IPS DF 4.7 (cell line): ENCODE results near the gene SYNE2.
A peak's percentile ranks its signal among the peaks of the same experiment; 100 is the strongest.
"Not testable (repeated sequence)": the region's sequence is repeated elsewhere in the genome, so short reads cannot be mapped to it uniquely, and the experiment has no call there.

ENCODE experiments used
- DNase-seq: peaks from one replicate; pipeline ENCODE4 v3.0.0-alpha.2; 2013; ENCODE audit warnings: low spot score; ENCODE audit errors: extremely low read depth

The SYNE2 gene

GRCh38 chr14:64008016-64008415, 155.2 kb downstream of the SYNE2 start:
- no peak for DNase-seq

GRCh38 chr14:64012003-64012402, 159.2 kb downstream of the SYNE2 start:
- no peak for DNase-seq

- DNase-seq: no peak
These were observed 159.9 kb downstream of the SYNE2 start for GRCh38 chr14:64012720-64013119.

GRCh38 chr14:64025479-64025878, 172.7 kb downstream of the SYNE2 start:
- DNase-seq: no peak

- DNase-seq: no peak
These were observed 173.8 kb downstream of the SYNE2 start for GRCh38 chr14:64026600-64026999.

- DNase-seq: no peak
These were observed 182.3 kb downstream of the SYNE2 start for GRCh38 chr14:64035143-64035542.

GRCh38 chr14:64037869-64038745, 185.3 kb downstream of the SYNE2 start:
- not testable (repeated sequence) for DNase-seq

GRCh38 chr14:64038841-64039542, 186.2 kb downstream of the SYNE2 start:
- DNase-seq: no peak

- DNase-seq: no peak
These were observed 187.2 kb downstream of the SYNE2 start for GRCh38 chr14:64040044-64040443.

- not testable (repeated sequence) for DNase-seq
These were observed 190.5 kb downstream of the SYNE2 start for GRCh38 chr14:64043296-64043695.

- DNase-seq: no peak
These were observed 192.3 kb downstream of the SYNE2 start for GRCh38 chr14:64045091-64045490.

- DNase-seq: no peak
These were observed 197.0 kb downstream of the SYNE2 start for GRCh38 chr14:64049616-64050381.

GRCh38 chr14:64053694-64054669, 201.2 kb downstream of the SYNE2 start:
- no peak for DNase-seq

- DNase-seq: no peak
These were observed 206.8 kb downstream of the SYNE2 start for GRCh38 chr14:64059454-64060198.

GRCh38 chr14:64060199-64060545, 207.4 kb downstream of the SYNE2 start:
- no peak for DNase-seq

GRCh38 chr14:64060648-64061096, 207.9 kb downstream of the SYNE2 start:
- peak; percentile 92 for DNase-seq

GRCh38 chr14:64061115-64061514, 208.3 kb downstream of the SYNE2 start:
- DNase-seq: no peak

- DNase-seq: no peak
These were observed 208.9 kb downstream of the SYNE2 start for GRCh38 chr14:64061706-64062105.

GRCh38 chr14:64062381-64063115, 209.7 kb downstream of the SYNE2 start:
- DNase-seq: no peak
